ENCODE measurements around the gene DGKI.

Gene DGKI

DNA sequence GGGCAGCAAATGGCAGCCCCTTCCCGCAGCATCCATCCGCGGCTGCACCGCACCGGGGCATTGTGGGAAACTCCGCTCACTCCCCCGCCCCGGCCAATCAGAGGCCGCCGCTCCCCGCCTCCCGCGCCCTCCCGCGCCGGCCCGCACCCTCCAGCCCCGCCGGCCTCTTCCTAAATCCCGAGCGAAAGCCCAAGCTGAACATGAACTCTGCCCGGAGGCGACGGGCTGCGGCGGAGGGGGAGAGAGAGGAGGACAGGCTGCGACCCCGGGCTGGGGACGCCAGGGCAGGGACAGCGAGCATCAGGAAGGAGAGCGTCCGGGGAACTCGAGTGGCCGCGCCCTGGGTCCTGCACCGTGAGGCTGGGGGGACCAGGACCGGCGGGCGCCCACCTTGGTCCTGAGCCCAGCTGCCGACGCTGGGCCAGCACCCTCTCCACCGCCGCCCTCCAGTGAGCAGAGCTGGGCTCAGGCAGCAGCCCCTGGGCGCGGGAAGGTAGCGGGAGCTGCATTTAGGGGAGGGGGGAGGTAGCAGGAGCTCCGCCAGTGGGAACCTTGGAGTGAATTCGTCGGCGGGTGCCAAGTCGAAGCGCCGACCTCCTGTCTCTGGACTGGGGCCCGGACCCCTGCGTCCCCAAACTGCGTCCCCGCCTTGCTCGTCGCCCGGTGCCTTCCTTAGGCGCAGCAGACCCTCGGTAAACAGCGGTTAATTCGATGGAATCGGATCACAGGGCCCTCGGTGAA, at the start of gene DGKI:
DGKI (minus strand) TSS at position 148 of the 741 bp plus-strand sequence.
- no peak within 1 kb of the TSS for H3K4me3 ChIP-seq (ENCODE audit: low read depth, low read length)
- no peak for DNase-seq (ENCODE audit: low read depth)
- TF ChIP-seq, protein P1, sequence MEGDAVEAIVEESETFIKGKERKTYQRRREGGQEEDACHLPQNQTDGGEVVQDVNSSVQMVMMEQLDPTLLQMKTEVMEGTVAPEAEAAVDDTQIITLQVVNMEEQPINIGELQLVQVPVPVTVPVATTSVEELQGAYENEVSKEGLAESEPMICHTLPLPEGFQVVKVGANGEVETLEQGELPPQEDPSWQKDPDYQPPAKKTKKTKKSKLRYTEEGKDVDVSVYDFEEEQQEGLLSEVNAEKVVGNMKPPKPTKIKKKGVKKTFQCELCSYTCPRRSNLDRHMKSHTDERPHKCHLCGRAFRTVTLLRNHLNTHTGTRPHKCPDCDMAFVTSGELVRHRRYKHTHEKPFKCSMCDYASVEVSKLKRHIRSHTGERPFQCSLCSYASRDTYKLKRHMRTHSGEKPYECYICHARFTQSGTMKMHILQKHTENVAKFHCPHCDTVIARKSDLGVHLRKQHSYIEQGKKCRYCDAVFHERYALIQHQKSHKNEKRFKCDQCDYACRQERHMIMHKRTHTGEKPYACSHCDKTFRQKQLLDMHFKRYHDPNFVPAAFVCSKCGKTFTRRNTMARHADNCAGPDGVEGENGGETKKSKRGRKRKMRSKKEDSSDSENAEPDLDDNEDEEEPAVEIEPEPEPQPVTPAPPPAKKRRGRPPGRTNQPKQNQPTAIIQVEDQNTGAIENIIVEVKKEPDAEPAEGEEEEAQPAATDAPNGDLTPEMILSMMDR (IDR thresholded peaks at IDR 0.05; ENCODE audit: control insufficient read depth, extremely low read depth, insufficient read depth), result no peak

DNA sequence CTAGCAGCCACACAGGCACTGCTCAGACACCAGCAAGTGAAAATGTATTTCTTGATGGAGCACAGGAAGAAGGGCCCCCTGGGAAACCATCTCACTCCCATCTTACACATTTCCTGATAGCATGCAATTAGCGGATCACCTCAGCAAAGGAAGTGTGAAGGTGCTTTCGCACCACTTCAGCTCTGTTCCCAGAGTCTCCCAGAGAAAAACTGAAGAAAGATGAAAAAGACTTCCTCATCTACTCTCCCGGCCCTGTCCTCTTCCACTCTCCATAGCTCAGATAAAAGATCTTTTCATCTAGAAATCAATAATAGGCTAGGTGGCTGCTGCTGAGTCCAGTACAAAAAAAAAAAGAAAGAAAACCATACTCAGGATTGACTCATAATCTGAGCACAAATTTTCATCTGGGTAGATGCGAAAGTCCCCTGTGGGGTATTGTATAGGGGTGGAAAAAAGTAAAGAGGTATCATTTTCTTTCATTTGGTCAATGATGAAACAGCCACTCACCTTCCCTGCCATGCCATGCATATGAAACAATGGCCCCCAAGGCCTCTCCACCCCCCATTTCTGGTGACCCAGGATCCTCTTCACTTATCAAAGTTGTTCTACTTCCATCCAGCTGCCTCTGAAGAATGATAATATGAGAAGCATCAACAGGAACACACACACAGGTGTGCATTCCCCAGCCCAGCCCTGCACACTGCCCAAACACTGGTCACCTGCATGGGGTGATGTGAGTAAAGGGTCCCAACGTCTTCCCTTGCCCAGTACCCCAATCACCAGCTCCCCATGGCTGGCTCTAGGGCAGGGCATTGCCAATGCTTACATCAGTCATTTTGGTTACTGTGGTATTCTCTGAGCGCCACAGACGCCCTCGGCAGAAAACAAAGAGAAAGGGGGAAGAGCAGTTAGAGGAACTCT, 48.8 kb upstream of the DGKI start:
- H3K4me3 ChIP-seq (ENCODE audit: low read depth, low read length), result no peak overlapping the region
- DNase-seq (ENCODE audit: low read depth), result no peak
- TF ChIP-seq, protein P1 (IDR thresholded peaks at IDR 0.05; ENCODE audit: control insufficient read depth, extremely low read depth, insufficient read depth), result no peak

DNA sequence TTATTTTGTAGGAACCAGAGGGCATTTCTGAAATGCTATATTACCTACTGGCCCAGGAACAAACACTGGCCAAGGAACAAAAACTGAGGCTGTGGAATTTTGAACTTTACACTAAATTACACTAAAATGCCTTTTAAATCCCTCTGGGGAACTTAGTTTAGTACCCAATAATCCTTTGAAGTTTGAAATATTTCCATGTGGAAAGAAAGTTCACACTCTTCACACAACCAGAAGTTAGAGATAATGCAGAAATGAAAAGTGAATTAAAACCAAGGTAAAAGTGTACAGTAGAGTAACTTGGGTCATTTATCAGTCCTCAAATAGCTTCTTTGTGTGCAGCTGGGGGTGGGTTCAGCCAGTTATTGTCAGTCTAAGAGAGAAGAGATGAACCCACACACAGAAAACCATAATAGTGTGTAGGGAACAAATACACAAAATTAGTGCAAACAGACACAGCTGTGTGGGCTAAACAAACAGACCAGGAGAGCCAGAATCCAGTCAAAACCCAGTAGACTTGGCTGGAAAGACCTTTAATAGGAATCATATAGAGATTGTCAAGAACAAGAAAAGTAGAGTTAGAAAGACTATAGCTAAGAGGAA, 46.5 kb upstream of the DGKI start:
- DNase-seq (ENCODE audit: low read depth), result no peak
- no peak overlapping the region for H3K4me3 ChIP-seq (ENCODE audit: low read depth, low read length)
- TF ChIP-seq, protein P1 (IDR thresholded peaks at IDR 0.05; ENCODE audit: control insufficient read depth, extremely low read depth, insufficient read depth), result no peak

DNA sequence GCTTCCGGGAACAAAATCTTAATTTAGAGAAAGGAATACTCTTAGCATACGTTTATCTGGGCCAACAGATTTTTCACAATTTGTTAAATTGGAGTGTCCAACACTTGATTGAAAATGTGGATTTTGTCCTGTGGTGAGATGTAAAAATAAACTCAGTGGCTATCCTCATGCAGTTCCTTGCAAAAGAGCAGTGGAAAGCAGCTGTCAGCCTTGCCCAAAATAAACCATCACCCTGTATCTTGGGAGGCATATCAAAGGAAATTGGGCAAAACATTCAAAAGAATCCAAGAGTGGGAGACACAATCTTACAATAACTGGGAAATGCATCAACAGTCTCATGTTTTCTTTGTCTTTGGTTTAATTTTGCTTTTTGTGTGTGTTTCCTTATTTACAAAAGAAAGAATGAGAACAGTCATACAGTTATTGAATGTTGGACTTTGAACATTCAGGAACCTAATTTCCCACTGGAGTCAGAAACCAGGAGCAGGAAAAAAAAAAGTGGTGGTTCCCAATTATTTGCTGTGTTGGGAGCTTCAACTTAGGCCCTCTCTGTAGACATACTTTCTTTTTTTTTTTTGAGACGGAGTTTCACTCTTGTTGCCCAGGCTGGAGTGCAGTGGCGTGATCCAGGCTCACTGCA, 44.4 kb upstream of the DGKI start:
- no peak for DNase-seq (ENCODE audit: low read depth)
- TF ChIP-seq, protein P1 (IDR thresholded peaks at IDR 0.05; ENCODE audit: control insufficient read depth, extremely low read depth, insufficient read depth), result no peak
- no peak overlapping the region for H3K4me3 ChIP-seq (ENCODE audit: low read depth, low read length)

DNA sequence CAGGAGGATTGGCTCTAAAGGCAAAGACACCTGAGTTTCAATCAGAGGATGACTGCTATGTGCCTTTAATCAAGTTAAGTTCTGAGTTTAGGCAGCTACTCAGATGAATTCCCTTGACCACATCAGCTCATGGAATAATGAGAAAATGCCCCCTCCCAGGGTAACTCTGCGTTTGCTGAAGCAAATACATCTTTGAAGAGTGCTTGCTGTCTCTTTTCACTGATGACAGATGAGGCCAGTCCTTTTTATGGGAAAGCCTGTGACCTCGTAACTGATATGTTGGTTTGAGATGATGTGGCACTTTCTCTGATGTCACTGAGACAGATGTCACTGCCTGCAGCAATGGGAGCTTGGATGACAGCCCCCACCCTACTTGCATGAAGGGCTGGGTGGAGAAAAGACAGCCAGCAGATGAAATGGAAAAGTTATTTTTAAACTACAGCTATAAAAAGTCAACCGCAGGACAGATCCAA, 43.7 kb upstream of the DGKI start:
- DNase-seq (ENCODE audit: low read depth), result no peak
- TF ChIP-seq, protein P1 (IDR thresholded peaks at IDR 0.05; ENCODE audit: control insufficient read depth, extremely low read depth, insufficient read depth), result no peak
- H3K4me3 ChIP-seq (ENCODE audit: low read depth, low read length), result no peak overlapping the region

DNA sequence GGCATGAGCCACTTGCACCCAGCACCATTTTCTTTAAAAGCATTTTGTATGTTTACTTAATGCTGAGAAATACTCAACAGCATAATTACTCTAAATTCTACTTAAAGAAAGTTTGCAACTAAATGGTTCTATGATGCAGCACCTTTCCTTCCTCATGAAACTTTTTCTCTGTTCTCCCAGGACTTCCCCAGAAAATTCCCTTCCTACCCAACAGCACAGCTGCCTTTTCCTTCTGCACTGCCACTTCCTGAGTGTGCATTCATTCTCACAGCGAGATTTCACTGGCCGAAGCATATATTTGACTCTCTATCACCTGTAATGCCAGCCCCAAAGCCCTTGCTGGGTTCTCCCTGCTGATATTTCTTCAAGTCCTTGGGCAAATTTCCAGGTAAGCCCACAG, 41.5 kb upstream of the DGKI start:
- DNase-seq (ENCODE audit: low read depth), result no peak
- H3K4me3 ChIP-seq (ENCODE audit: low read depth, low read length), result no peak overlapping the region
- TF ChIP-seq, protein P1 (IDR thresholded peaks at IDR 0.05; ENCODE audit: control insufficient read depth, extremely low read depth, insufficient read depth), result no peak
